ENCODE results near the gene ORC6.

Gene ORC6

GRCh38 chr16:46702030-46702429 is 12.6 kb downstream of the ORC6 start:
- DNase-seq, result no peak

GRCh38 chr16:46706642-46707041 is 17.2 kb downstream of the ORC6 start:
- DNase-seq, result no peak

- no peak for DNase-seq
Measured at GRCh38 chr16:46709469-46710005, 20.1 kb downstream of the ORC6 start.

GRCh38 chr16:46711106-46712058 is 21.9 kb downstream of the ORC6 start:
- no peak for DNase-seq

- DNase-seq, result no peak
Measured at GRCh38 chr16:46712911-46713310, 23.5 kb downstream of the ORC6 start.

DNA sequence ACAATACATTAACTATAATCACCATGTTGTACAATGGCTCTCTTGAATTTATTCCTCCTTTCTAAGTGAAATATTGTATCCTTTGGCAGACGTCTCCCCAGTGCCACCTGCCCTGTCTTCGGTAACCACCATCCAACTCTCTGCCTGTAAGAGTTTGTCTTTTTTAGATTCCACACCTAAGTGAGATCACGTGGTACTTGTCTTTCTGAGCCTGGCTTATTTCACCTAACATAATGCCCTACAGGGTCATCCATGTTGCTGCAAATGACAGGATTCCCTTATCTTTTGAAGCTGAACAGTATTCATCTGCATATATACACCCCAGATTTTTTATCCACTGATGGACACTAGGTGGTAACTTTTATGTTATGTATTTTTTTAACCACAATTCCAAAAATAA is 24.2 kb downstream of the ORC6 start:
- no peak for DNase-seq

DNA sequence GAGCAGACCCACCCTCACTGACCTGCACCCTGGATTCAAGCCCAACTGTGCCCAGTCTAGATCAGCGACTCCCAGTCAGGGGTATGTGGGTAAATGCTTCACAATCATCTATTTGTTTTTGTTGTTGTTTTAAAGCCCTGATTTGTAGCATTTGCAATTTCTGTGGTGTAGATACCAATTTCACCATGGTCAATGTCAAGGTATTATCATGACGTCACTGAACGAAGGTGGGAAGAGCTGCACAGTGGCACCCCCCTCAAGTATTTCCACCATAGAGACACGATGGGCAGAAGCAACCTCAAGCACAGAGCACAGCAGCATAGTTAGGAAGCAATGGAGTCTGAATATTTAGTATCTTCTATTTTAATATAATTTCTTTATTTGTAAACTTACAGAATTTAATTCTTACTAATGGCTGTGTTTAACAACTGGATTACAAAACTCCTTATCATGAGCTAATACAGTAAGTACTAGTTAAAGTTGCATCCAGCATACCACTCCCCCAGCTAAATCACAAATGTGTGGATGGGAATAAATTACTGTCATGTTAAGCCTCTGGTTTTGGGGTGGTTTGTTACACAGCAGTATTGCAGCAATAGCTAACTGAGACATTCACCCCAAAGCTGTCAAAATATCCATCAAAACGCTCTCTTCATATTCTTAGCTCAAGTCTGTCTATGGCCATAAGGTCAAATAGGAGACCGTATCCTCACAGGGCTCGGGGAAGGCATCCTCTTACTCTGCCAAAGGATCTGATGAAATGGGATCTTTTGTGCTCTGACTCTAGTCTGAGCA is 25.5 kb downstream of the ORC6 start:
- no peak for DNase-seq

- DNase-seq, result no peak
Measured at GRCh38 chr16:46715769-46716305, 26.4 kb downstream of the ORC6 start.

GRCh38 chr16:46717692-46718091 is 28.2 kb downstream of the ORC6 start:
- no peak for DNase-seq

DNA sequence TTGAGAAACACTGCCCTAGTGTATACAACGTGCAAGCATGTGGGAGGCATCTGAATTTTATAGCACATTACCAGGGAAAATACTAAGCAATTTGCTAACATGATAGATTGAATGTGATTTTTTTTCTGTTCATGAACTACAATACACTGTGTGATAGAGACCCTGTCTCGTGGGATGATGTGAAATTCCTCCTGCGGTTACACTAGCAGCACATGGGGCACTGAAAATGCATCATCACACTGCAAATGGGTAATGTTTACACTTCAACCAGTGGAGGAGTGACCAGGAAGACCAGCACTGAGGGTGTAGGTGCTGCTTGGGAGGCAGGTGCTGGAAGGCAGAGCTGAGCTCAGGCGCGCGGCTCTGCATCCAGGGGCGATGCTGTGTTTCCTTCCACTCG is 28.8 kb downstream of the ORC6 start:
- DNase-seq, result no peak

GRCh38 chr16:46719528-46719927 is 30.1 kb downstream of the ORC6 start:
- no peak for DNase-seq

DNA sequence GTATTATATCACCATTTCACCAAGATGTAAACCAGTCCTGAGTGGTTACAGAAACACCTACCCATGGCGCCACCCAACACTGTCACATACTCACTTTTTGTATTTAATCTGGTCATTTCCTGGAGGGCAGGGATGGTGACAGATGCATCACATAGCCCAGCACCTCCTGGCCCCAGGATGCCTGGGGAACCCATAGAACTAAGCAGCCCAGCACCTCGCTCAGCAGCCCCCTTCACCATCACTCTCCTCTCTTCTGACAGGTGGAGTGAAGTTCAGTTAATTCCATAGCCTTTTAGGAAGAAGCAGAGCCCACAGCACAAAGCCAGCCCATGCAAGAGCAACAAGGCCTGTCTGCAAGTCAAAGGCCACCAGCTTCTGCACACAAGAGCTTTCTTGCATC is 31.2 kb downstream of the ORC6 start:
- DNase-seq, result no peak

- no peak for DNase-seq
Measured at GRCh38 chr16:46721885-46722284, 32.4 kb downstream of the ORC6 start.

- no peak for DNase-seq
Measured at GRCh38 chr16:46727184-46727583, 37.7 kb downstream of the ORC6 start.

DNA sequence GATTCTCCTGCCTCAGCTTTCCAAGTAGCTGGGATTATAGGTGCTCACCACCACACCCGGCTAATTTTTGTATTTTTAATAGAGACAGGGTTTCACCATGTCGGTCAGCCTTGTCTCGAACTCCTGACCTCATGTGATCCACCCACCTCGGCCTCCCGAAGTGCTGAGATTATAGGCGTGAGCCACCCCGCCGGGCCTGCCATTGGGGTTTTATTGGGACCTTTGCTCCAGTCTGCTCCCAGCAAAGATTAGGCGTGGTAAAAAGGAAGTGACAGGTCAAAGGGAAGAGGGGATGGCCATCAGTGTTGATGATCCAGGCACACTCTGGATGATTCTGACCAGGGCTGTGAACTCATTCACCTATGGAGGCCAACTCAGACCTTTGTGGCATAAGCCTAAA is 38.2 kb downstream of the ORC6 start:
- no peak for DNase-seq

DNA sequence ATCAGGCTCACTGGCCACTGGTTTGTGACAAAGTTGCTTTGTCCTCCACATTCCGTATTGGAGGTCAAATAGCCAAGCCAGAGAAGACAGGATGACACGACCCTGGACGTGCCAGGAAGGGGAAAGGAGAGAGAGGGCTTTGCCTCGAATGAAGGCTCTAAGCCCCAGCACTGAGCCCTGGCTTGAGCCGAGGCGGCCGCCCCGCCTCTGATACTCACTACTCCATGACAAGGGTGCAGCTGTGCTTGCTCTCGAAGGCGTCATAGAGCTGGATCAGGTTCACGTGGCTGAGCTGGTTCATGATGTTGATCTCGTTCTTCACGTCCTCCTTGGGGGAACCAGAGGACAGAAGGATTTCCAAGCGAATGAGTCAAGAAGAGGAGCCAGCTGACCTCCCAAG is 39.3 kb downstream of the ORC6 start:
- no peak for DNase-seq

- no peak for DNase-seq
Measured at GRCh38 chr16:46729326-46729995, 40.0 kb downstream of the ORC6 start.

- no peak for DNase-seq
Measured at GRCh38 chr16:46730126-46730525, 40.7 kb downstream of the ORC6 start.

DNA sequence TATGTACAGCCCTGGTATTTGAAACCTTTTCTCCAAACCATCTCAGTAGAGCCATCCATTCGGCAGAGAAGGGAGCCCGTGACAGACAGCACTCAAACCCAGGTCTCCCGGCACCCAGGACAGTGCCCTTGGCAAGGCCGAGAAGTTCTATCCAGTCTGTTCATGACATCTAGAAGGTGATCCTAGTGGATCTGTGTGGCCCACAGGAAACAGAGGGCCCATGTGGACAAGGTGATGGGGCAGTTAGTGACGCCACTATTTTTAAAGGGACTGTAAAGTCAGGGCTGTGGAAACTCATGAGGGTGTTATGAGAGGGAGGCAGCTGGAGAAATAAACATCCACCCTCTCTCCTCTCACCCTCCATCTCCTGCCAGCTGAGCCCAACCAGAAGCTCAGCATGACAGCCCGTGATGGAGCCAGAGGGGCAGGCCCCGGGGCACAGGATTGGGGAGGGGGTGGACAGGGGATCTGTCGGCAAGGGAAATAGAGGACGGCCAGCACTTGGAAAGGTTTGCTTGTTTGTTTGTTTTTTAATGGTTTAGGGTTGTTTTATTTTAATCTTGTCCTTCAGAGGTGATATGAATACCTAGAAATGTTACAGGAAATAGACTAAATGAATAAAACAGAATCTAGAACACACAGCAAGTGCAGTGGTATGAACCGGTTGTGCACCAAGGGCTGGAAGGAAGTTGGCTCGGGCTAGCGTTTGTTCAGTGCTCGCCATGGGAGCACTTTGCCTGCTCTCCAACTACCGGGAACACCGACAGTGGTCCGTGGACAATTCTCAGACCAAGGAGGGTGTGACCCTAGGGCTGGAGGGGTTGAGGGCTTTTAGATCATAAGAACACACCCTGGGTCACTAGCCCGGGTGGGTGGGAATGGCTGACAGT is 41.6 kb downstream of the ORC6 start:
- DNase-seq, result no peak

- no peak for DNase-seq
Measured at GRCh38 chr16:46731691-46732555, 42.5 kb downstream of the ORC6 start.

- DNase-seq, result no peak
Measured at GRCh38 chr16:46732561-46732960, 43.1 kb downstream of the ORC6 start.
